GM11168 (cell line): Measurements from ENCODE around the gene SLC13A2.
"Not testable (repeated sequence)": the region's sequence is repeated elsewhere in the genome, so short reads cannot be mapped to it uniquely, and the experiment has no call there.

Experiments
- in situ Hi-C: fragments of 300-500 bp; cut with MboI; formaldehyde crosslinking; loops from one replicate; pipeline ENCODE4 v1.12.0; 2022; ENCODE audit warnings: low sequenced_read_pairs; ENCODE audit not compliant: unreplicated experiment

The SLC13A2 gene

DNA sequence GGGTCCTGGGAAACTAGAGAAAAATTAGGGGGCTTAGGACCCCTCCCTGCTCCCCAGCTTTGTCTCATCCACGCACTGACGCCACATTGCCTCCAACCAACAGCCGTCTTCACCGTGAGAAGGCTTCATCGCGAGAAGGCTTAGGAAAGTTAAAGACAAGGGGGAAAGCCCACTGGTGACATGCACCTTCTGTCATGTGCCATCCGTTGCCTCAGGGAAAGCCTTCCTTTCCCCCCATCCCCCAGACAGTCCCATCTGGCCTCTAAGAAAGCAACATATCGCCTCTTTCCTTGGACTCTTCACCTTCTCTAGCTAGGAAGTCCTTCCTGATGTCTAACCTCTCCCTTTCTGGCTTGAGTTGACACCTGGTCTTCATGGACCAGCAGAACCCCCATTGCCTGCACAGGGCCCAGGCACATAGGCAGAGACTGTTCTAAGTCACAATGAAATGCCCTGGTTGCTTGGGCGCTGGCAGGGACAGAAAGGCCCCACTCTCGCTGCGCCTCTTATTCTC, 34.8 kb downstream of the SLC13A2 start:
- in situ Hi-C loops = no loop called here

DNA sequence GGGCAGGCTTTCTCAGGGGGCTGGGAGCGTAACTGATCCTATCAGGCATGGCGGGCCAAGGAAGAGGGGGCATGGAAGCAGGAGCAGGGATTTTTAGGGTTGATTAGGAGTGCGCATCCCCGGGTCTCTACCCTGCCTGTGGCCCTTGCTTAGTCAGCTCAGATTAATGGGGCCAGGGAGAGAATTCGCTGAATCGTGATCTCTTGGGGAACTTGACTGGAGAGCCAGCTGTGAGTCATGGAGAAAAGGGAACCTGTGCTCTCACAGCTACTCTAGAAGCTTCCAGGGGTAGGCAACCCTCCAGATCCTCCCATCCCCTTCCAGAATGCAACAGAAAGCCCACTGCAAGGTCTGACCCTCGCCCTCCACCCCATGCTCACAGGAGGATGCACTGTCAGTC, 36.3 kb downstream of the SLC13A2 start:
- in situ Hi-C loops = loop anchor here (5.0 kb wide), 1 partner anchor 38 kb away; no protein-coding TSS in a partner anchor

DNA sequence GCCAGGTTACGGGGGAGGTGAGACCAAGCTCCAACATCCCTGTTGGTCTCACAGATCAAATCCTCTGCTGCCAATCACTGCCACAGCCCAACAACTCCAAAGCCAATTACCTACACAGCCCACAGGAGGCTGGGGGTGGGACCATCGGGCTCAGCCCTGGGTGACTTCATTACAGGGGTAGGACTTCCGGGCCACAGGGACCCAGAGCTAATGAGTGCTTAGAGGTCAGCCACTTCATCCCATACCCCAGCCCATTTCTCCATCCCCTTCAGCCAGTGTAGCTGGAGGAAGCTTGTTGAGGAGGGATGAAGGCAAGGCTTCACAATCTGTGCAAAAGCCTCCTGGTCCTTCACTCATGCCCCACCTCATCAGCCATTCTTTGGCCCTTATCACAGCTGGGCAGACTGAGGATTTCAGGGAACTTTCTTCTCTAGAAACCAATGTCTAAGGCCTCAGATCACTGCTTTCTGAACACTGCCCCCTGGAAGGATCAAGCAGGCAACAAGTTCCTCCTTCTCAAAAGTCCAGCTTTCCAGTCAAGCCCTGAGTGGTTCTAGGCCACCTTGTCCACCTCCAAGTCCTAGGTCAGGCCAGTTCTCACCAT, 38.5 kb downstream of the SLC13A2 start:
- in situ Hi-C loops = loop anchor here (5.0 kb wide), 1 partner anchor 35 kb away; no protein-coding TSS in a partner anchor

DNA sequence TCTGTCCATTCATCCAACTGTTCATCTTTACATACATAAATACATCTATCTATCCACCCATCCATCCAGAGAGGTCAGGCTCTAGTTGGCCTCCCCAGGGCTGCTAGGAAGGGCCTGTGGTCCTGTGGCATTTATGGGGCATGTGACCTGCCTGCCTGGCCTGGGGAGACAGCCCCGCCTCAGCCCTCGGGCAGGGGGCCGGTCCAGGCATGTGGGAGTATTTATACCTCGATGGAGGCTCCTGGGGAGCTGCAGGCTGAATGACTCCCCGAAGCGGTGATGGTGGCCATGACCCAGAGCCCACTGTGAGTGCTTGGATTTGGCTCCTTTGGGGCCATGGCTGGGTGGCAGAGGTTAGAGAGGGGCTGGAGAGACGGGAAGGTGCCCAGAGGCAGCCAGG, 40.0 kb downstream of the SLC13A2 start:
- in situ Hi-C loops = loop anchor here (5.0 kb wide), 1 partner anchor 34 kb away; no protein-coding TSS in a partner anchor

DNA sequence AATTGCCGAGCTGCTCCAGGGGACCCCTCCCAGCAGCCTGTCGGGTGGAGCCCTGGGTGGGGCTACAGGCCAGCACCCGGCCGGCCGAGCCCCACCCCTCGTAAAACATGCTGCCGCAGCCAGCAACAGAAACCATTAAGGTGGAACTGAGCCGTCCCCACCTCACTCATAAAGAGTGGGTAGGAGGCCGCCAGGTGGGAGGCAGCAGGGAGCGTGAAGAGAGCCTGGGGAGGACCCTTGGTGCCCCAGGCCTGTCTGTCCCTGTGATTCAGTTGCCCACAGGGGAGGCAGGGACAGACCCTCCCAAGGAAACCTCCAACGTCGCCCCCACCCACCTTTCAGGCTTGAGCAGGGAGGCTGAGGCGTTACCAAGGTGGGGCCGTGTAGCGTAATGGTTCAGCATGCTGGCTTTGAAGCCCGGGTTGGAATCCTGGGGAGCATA, 41.1 kb downstream of the SLC13A2 start:
- in situ Hi-C loops = loop anchor here (5.0 kb wide), 1 partner anchor 33 kb away; no protein-coding TSS in a partner anchor

DNA sequence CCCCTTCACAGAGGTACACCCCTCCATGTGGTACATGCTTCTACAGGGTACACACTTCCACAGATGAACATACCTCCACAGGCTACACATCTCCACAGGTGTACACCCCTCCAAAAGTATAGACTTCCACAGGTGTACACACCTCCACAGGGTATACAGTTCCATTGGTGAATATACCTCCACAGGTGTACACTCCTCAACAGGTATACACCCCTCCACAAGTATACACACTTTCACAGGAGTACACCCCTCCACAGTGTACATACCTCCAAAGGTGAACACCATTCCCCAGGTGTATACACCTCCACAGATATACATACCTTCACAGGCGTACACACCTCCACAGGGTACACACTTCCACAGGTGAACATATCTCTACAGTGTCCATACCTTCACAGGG, 42.1 kb downstream of the SLC13A2 start:
- in situ Hi-C loops = no loop called here

DNA sequence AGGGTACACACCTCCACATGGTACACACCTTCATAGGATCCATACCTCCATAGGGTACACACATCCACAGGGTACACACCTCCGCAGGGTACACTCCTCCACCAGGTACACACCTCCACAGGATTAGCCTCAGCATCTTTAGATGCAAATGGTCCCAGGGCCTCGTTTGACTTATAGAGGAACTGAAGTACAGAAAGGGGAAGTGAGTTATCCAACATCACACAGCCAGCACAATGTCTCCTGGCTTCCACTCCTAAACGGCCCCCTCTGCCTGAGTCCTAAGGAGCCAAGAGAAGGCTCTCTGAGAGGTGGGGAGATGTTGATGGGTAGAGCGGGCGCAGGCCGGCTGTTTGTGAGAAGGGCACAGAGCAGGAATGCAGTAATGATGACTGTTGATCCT, 44.7 kb downstream of the SLC13A2 start:
- in situ Hi-C loops = no loop called here

DNA sequence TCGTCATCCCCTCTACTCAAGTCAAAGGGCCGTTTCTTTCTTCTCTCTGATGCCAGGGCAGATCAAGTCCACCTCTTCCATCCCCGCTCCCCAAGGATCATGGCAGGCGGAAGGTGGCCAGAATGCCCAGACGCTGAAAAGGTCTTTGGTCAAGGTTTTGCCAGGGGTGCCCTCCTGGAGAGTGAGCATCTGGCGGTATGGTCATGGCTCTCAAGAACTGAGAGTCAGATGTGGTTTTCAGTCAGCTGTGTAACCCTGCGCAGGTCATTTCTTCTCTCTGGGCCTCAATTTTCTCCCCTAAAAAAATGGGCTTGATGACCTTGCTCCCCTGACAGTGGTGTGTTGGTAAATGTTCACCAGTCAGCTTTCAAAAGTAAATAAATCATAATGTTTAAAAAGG, 45.1 kb downstream of the SLC13A2 start:
- in situ Hi-C loops = no loop called here

DNA sequence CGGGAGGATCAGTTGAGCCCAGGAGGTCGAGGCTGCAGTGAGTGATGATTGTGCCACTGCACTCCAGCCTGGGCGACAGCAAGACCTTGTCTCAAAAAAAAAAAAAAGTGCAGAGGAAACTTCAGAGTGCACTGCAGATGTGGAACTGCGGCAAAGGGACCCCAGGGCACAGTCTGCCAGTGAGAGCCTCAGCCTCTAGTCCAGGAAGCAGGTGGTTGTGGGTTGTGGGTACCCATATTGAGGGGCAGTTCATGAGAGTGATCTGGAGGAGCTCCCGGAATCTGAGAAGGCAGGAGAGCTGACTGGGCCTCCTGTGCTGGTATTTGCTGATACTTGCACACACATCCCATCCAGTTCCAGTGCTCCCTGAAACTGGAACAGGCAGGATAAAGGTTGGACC, 45.8 kb downstream of the SLC13A2 start:
- in situ Hi-C loops = no loop called here

DNA sequence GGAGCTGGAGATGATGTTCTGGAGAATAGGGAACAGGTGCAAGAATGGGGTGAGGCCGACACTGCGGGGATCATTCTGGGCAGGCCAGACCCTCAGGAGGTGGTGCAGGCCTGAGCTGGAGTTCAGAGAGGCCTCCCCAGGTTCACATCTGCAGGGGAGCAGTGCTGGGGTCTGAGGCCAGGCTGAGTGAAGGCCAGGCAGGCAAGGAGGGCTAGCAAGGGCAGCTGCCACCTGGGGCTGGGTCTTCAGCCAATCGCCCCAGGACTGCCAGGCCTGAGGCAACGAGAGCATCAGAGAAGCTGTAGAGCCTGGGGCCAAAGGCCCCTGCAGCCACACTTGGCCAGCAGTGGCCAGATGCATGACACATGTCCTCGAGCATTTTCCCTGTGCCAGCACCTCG, 47.2 kb downstream of the SLC13A2 start:
- in situ Hi-C loops = no loop called here

DNA sequence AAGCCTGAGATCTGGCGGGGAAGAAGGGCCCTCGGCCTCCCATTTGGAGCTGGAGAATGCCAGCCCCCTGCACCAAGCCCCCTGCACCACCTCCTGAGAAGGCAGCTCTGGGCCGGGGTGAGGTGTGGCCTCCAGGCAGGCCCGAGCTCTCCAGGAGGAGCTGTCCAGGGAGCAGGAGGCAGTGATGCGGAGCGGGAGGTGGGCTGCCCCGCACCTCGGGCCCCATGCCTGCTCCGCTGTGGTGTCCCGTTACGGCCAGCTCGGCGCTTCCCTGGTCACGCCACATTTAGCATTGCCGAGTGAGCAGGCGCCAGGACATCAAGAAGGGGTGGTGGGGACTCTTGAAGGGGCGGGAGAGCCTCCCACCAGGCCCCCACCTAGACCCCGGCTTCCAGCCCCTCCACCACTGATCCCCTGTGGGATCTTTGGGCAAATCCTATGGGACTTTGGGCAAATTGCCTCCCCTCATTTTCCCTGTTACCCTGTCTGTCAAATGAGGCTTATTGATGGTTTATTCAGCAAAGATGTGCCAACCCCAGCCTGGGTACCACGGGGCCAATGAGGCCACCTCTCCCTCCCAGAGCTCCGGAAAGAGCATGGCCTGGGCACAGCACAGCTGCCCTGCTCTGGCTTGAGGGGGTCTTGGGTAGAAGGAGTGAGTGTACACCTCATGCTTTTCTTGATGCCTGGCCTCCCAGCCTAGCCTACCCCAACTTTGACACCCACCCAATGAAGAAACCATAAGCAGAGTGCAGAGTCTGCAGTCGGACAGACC, 48.1 kb downstream of the SLC13A2 start:
- in situ Hi-C loops = no loop called here

DNA sequence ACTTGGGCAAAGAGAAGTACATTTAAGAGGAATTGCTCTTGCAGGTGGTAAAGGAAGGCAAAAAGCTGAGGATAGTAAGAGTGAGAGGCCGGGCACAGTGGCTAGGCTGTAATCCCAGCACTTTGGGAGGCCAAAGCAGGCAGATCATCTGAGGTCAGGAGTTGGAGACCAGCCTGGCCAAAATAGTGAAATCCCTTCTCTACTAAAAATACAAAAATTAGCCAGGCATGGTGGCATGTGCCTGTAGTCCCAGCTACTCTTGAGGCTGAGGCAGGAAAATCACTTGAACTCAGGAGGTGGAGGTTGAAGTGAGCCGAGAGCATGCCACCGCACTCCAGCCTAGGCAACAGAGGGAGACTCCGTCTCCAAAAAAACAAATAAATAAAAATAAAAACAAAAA, 48.8 kb downstream of the SLC13A2 start:
- in situ Hi-C loops = not testable (repeated sequence)

DNA sequence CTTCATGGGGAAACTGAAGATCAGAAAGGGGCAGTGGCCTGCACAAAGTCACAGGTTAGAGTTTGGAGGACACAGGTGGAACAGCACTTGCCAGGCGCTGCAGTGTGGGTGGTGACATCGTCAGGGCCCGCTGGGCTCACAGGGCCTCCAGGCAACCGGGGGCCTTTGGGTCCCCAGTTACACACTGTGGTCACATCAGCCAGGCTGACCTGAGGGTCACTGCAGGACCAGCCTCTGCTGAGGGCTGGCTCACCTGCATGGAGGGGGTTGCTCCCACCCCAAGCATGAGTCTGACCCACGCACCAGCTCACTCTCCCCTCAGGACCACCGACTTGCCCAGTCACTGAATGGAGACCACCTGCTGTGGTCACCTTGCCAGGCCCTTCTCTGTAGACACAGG, 49.7 kb downstream of the SLC13A2 start:
- in situ Hi-C loops = no loop called here

DNA sequence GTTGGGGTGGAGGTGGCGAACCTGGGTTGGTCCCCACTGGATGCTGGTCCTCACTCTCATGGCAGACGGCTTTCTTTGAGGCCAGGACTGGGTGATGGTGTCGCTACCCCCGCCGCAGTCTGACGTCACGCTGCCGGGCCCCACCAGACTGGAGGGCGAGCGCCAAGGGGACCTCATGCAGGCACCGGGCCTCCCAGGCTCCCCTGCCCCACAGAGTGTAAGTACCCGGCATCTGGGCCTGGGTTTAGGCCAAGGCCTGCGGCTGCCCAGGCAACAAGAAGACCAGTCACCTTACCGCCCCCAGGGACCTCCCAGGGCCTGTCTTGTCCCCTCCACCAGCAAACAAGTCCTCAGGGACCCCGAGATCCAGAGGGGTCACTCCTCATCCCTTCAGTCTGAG, 50.4 kb downstream of the SLC13A2 start:
- in situ Hi-C loops = no loop called here

DNA sequence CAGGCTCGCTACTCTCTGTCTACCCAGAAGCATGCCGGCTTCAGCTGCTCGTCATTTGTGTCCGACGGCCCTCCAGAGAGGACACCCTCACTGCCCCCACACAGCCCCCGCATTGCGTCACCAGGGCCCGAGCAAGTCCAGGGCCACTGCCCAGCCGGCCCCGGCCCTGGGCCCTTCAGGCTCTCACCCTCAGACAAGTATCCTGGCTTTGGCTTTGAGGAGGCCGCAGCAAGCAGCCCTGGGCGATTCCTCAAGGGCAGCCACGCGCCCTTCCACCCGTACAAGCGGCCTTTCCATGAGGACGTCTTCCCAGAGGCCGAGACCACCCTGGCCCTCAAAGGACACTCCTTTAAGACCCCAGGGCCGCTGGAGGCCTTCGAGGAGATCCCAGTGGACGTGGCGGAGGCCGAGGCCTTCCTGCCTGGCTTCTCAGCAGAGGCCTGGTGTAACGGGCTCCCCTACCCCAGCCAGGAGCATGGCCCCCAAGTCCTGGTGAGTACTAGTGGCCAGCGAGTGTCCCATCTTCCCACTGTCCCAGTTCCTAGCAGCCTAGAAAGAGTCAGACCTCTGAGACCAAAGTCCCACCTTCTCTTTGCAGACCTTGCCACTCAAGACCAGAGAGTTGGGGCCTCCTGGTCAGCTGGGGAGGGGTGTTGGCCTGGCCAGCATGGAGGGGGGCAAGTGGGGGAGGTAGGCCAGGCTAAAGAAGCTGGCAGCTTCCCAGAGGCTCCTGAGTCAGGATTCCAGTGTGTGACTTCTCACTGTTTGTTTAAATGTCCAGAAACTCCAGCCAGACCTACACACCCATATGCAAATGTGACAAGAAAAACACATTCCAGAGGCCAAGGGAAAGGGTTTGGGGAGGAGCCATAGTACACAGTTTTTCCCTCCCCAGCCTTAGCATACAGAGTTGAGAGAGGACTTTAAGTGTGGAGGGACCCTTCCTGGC, 51.3 kb downstream of the SLC13A2 start:
- in situ Hi-C loops = no loop called here

DNA sequence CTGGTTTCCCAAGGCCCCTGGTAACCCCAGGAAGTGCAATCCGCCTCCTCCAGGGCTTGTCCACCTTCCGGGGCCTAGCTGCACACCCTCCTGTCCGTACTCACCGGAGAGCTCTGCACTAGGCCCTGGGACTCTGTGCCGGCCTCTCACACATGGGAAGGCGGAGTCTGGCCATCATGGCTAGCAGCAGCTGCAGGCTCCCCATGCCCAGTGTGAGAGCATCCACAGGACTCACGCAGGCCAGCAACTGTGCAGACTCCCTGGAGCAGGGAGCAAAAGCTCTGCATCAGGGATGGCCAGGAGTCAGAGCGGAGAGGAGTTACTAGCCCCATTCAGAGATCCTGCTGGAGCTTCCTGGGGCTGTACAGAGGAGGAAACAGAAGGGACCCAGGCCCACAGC, 52.9 kb downstream of the SLC13A2 start:
- in situ Hi-C loops = no loop called here

DNA sequence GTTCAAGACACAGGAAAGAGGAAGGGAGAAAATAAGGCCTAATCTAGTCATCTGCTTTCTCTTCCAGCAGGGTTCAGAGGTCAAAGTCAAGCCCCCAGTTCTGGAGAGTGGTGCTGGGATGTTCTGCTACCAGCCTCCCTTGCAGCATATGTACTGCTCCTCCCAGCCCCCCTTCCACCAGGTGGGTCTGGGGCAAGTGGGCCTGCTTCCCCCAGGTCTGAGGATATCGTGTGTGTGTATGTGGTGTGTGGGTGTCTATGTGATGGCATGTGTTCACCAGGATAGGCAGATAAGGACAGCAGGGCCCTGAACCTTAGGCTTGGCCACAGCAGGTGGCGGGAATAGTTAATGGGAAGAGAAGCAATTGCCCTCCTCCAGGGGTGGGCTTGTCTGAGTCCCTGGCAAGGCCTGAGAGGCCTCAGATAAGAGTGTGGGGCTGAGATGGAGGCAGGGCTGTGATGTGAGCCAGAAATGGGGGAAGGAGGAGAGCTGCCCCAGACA, 53.8 kb downstream of the SLC13A2 start:
- in situ Hi-C loops = no loop called here

DNA sequence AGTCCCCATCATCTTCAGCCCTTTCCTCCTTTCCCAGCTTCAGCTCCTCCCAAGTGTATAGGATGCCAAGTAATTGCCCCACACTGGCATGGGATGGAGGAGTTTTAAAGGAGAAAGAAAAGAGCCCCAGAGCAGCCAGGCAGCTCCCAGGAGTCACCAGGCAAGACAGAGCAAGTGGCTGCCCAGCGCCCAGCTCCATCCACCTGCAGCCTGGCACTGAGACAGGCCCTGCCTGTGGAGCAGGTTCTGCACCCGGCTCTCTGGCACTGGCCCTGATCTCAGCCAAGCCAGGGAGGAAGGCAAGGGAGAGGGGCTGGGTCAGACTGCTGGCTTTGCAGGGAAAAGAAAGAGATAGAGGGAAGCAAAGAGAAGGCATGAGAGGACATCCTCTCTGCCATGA, 54.4 kb downstream of the SLC13A2 start:
- in situ Hi-C loops = no loop called here

DNA sequence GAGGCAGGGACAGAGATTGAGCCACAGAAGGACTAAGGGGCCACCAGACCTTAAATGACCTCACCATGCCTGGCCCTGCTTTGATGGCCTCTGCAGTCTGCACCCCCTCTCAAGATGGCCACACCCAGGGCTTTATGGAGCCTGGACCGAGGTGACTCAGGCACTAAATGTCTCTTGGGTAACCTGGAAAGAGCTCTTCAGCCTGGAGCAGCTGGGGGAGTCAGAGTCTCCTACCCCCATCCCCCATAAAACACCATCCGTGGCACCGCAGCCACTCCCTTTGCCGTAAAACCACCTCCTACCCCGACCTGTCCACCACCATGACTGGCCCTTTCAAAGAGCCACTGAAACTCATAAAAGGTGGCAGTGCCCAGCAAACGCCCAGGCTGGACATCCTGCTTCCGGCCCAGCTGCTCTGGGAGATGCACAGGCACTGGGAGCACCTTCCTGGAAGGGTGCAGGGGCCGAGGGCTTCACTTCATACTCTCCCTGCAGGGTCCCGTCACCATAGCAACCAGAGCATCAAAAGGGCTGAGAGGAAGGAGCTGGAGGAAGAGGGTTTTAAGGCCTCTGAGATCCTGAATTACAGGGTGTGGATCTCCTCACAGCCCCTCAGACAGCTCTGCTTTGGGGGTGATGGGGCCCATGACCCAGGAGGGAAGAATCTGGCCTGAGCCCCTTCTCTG, 55.0 kb downstream of the SLC13A2 start:
- in situ Hi-C loops = no loop called here

DNA sequence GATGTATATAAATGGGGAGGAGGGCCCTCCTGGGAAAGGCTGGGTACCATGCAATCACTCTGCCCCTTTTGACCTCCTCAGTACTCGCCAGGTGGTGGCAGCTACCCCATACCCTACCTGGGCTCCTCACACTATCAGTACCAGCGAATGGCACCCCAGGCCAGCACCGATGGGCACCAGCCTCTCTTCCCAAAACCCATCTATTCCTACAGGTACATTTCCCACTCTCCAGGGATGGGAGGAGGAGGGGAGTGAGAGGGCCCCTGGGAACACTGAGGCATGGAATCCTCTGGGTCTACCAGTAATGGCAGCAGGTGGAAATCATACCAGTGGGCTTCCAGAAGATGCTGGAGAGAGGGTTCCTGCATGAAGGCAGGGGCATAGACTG, 55.6 kb downstream of the SLC13A2 start:
- in situ Hi-C loops = no loop called here
